ENCODE results near the gene COL11A2.

DNA sequence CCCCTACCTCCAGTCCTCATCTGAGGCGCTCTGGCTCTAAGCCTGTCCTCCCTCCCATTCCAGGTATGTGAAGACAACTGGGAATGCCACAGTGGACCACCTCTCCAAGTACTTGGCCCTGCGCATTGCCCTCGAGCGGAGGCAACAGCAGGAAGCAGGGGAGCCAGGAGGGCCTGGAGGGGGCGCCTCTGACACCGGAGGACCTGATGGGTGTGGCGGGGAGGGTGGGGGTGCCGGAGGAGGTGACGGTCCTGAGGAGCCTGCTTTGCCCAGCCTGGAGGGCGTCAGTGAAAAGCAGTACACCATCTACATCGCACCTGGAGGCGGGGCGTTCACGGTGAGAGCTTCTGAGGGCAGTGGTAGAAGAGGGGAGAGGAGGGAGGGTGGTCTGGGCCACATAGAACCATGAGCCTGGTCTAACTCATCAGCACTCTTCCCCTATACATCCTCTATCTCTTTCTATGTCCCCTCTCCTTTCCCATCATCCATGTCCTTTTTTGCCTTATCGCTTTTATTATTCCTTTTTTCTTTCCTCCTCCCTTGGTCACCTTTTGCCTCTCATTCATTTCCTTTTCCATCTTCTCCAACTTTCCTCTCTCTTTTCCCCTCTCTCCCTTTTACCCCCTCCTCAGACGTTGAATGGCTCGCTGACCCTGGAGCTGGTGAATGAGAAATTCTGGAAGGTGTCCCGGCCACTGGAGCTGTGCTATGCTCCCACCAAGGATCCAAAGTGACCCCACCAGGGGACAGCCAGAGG is 19.6 kb upstream of the COL11A2 start:
- no peak for TF ChIP-seq POLR2AphosphoS5 (IDR thresholded peaks at IDR 0.05; ENCODE audit: borderline replicate concordance, low read depth, low read length)
- TF ChIP-seq EZH2 (IDR thresholded peaks at IDR 0.05), result no peak

Measured in SK-N-MC (cell line).